HepG2 (cell line): ENCODE results near the gene P2RY2. TPM values are rescaled to one million over a fixed set of nuclear protein-coding genes. Genes with fewer than 3 reads are reported as not detected.

Experiments
- ADNP ChIP-seq: sonication (generic); formaldehyde crosslinking; IDR thresholded peaks from 2 replicates; pipeline ENCODE4 v1.4.0; 2020; ENCODE audit warnings: missing genetic modification reagents
- DMAP1 ChIP-seq: IDR thresholded peaks from 2 replicates; pipeline ENCODE4 v1.6.1; 2016
- FOSL1 ChIP-seq: sonication (generic); formaldehyde crosslinking; IDR thresholded peaks from 2 replicates; pipeline ENCODE4 v1.9.0; 2021; ENCODE audit warnings: missing genetic modification reagents, borderline replicate concordance
- MAZ ChIP-seq, 2 experiments: sonication (generic) in 1 of 2; formaldehyde crosslinking in 1 of 2; IDR thresholded peaks; 2 replicates each; pipeline versions ENCODE4 v1.5.0 to v1.6.1; 2012 to 2020; ENCODE audit warnings: low read depth in 2 of 2, mild to moderate bottlenecking in 2 of 2, borderline replicate concordance in 1 of 2, improper control_type of control experiment in 1 of 2, low read length in 1 of 2, missing genetic modification reagents in 1 of 2, moderate library complexity in 1 of 2
- NFATC3 ChIP-seq: sonication (generic); formaldehyde crosslinking; IDR thresholded peaks from 2 replicates; pipeline ENCODE4 v1.5.1; 2020; ENCODE audit warnings: mild to moderate bottlenecking, missing genetic modification reagents
- RAD51 ChIP-seq: fragments of 450-650 bp; IDR thresholded peaks from 2 replicates; pipeline ENCODE4 v1.6.1; 2016; ENCODE audit warnings: borderline replicate concordance
- YEATS2 ChIP-seq: sonication (generic); formaldehyde crosslinking; IDR thresholded peaks from 2 replicates; pipeline ENCODE4 v1.4.0; 2020; ENCODE audit warnings: missing genetic modification reagents, borderline replicate concordance
- ZFY ChIP-seq: sonication (generic); formaldehyde crosslinking; IDR thresholded peaks from 2 replicates; pipeline ENCODE4 v1.4.0; 2020; ENCODE audit warnings: missing genetic modification reagents
- polyA plus RNA-seq, 8 experiments: library from polyadenylated mRNA; depleted of rRNA in 3 of 8; stranded (reverse) in 7 of 8; unstranded in 1 of 8; fragments of >200 nt; fragmentation: Illumina TruSeq in 4 of 8; extraction: Trizol in 4 of 8; gene quantifications; 2 replicates each; pipeline versions ENCODE4 v1.2.1 to v1.2.3, GENCODE V29; 2011 to 2016; ENCODE audit warnings: low read depth in 4 of 8, missing spikeins in 1 of 8, mixed read lengths in 1 of 8; ENCODE audit not compliant: insufficient read depth in 1 of 8
- total RNA-seq, 5 experiments: library from RNA; depleted of rRNA; stranded (reverse); fragments of >200 nt; fragmentation: Illumina TruSeq; extraction: Trizol; gene quantifications; 2 replicates each; pipeline ENCODE4 v1.2.3, GENCODE V29; 2016; ENCODE audit warnings: low read depth in 1 of 5
- TF ChIP-seq, protein P1 (sequence below), 2 experiments: sonication (generic) in 1 of 2; formaldehyde crosslinking in 1 of 2; IDR thresholded peaks; 2 replicates each; pipeline versions ENCODE4 v1.5.1 to v1.6.1; 2011 to 2020; ENCODE audit warnings: borderline replicate concordance in 1 of 2, low read depth in 1 of 2, low read length in 1 of 2, mild to moderate bottlenecking in 1 of 2, missing genetic modification reagents in 1 of 2, moderate library complexity in 1 of 2
- TF ChIP-seq, protein P2 (sequence below): IDR thresholded peaks from 2 replicates; pipeline ENCODE4 v1.6.1; 2016
- TF ChIP-seq, protein P3 (sequence below): sonication (generic); formaldehyde crosslinking; IDR thresholded peaks from 2 replicates; pipeline ENCODE4 v1.4.0; 2020; ENCODE audit warnings: missing genetic modification reagents
- TF ChIP-seq, protein P4 (sequence below): sonication (generic); formaldehyde crosslinking; IDR thresholded peaks from 2 replicates; pipeline ENCODE4 v1.8.1; 2023; ENCODE audit warnings: missing genetic modification reagents, inconsistent platforms, borderline replicate concordance
- TF ChIP-seq, protein P5 (sequence below): sonication (generic); formaldehyde crosslinking; IDR thresholded peaks from 2 replicates; pipeline ENCODE4 v1.5.0; 2020; ENCODE audit warnings: mild to moderate bottlenecking, missing genetic modification reagents, borderline replicate concordance
- TF ChIP-seq, protein P6 (sequence below): sonication (generic); formaldehyde crosslinking; IDR thresholded peaks from 2 replicates; pipeline ENCODE4 v1.5.0; 2020; ENCODE audit warnings: missing genetic modification reagents

P2RY2 gene
- total and polyA plus RNA-seq, 2 of the 13 experiments (the other 11 are each of a cell fraction or from before 2014, with no cell fraction given), result 0.95 to 3.1 TPM

DNA sequence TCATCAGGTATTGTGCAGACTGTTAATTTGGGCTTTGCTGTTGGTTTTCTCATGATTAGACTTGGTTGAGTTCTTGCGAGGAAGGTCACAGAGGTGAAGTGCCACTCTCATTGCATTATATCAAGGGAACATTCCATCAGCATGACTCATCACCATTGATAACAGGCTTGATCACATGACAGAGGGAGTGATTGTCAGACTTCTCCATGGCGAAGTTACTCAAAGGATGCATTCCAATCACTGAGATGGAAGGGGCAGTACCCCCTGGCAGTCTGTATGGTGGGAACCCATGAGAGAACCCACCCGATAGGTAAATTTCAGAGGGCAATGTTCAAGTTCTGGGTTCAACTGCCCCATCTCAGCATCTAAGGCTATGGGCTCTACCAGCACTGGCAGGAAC, 19.4 kb upstream of the P2RY2 start (continued):
- TF ChIP-seq, protein P1, sequence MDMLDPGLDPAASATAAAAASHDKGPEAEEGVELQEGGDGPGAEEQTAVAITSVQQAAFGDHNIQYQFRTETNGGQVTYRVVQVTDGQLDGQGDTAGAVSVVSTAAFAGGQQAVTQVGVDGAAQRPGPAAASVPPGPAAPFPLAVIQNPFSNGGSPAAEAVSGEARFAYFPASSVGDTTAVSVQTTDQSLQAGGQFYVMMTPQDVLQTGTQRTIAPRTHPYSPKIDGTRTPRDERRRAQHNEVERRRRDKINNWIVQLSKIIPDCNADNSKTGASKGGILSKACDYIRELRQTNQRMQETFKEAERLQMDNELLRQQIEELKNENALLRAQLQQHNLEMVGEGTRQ (IDR thresholded peaks at IDR 0.05; ENCODE audit: low read depth, low read length), result peak; percentile 50; the same call in 1 of the 2 replicates
- TF ChIP-seq, protein P1 (CRISPR knock-in tag; IDR thresholded peaks at IDR 0.05; ENCODE audit: borderline replicate concordance), result no peak
- TF ChIP-seq, protein P2, sequence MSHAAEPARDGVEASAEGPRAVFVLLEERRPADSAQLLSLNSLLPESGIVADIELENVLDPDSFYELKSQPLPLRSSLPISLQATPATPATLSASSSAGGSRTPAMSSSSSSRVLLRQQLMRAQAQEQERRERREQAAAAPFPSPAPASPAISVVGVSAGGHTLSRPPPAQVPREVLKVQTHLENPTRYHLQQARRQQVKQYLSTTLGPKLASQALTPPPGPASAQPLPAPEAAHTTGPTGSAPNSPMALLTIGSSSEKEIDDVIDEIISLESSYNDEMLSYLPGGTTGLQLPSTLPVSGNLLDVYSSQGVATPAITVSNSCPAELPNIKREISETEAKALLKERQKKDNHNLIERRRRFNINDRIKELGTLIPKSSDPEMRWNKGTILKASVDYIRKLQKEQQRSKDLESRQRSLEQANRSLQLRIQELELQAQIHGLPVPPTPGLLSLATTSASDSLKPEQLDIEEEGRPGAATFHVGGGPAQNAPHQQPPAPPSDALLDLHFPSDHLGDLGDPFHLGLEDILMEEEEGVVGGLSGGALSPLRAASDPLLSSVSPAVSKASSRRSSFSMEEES (CRISPR knock-in tag), result 0 out of 2 replicates have a peak, but pooled peaks have one; percentile 23
- TF ChIP-seq, protein P3, sequence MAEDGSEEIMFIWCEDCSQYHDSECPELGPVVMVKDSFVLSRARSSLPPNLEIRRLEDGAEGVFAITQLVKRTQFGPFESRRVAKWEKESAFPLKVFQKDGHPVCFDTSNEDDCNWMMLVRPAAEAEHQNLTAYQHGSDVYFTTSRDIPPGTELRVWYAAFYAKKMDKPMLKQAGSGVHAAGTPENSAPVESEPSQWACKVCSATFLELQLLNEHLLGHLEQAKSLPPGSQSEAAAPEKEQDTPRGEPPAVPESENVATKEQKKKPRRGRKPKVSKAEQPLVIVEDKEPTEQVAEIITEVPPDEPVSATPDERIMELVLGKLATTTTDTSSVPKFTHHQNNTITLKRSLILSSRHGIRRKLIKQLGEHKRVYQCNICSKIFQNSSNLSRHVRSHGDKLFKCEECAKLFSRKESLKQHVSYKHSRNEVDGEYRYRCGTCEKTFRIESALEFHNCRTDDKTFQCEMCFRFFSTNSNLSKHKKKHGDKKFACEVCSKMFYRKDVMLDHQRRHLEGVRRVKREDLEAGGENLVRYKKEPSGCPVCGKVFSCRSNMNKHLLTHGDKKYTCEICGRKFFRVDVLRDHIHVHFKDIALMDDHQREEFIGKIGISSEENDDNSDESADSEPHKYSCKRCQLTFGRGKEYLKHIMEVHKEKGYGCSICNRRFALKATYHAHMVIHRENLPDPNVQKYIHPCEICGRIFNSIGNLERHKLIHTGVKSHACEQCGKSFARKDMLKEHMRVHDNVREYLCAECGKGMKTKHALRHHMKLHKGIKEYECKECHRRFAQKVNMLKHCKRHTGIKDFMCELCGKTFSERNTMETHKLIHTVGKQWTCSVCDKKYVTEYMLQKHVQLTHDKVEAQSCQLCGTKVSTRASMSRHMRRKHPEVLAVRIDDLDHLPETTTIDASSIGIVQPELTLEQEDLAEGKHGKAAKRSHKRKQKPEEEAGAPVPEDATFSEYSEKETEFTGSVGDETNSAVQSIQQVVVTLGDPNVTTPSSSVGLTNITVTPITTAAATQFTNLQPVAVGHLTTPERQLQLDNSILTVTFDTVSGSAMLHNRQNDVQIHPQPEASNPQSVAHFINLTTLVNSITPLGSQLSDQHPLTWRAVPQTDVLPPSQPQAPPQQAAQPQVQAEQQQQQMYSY (CRISPR knock-in tag), result no peak
- TF ChIP-seq NFATC3 (no peak), ADNP (CRISPR knock-in tag) (no peak), DMAP1 (CRISPR knock-in tag) (no peak), MAZ (IDR thresholded peaks at IDR 0.05; ENCODE audit: borderline replicate concordance, low read depth, low read length) (no peak), MAZ (CRISPR knock-in tag; IDR thresholded peaks at IDR 0.05; ENCODE audit: low read depth) (no peak), YEATS2 (no peak), RAD51 (no peak; the same call in 1 of the 2 replicates), FOSL1 (peak; percentile 32; the same call in 1 of the 2 replicates), ZFY (no peak)
- TF ChIP-seq, protein P4, sequence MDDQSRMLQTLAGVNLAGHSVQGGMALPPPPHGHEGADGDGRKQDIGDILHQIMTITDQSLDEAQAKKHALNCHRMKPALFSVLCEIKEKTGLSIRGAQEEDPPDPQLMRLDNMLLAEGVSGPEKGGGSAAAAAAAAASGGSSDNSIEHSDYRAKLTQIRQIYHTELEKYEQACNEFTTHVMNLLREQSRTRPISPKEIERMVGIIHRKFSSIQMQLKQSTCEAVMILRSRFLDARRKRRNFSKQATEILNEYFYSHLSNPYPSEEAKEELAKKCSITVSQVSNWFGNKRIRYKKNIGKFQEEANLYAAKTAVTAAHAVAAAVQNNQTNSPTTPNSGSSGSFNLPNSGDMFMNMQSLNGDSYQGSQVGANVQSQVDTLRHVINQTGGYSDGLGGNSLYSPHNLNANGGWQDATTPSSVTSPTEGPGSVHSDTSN (CRISPR knock-in tag), result no peak
- TF ChIP-seq, protein P5, sequence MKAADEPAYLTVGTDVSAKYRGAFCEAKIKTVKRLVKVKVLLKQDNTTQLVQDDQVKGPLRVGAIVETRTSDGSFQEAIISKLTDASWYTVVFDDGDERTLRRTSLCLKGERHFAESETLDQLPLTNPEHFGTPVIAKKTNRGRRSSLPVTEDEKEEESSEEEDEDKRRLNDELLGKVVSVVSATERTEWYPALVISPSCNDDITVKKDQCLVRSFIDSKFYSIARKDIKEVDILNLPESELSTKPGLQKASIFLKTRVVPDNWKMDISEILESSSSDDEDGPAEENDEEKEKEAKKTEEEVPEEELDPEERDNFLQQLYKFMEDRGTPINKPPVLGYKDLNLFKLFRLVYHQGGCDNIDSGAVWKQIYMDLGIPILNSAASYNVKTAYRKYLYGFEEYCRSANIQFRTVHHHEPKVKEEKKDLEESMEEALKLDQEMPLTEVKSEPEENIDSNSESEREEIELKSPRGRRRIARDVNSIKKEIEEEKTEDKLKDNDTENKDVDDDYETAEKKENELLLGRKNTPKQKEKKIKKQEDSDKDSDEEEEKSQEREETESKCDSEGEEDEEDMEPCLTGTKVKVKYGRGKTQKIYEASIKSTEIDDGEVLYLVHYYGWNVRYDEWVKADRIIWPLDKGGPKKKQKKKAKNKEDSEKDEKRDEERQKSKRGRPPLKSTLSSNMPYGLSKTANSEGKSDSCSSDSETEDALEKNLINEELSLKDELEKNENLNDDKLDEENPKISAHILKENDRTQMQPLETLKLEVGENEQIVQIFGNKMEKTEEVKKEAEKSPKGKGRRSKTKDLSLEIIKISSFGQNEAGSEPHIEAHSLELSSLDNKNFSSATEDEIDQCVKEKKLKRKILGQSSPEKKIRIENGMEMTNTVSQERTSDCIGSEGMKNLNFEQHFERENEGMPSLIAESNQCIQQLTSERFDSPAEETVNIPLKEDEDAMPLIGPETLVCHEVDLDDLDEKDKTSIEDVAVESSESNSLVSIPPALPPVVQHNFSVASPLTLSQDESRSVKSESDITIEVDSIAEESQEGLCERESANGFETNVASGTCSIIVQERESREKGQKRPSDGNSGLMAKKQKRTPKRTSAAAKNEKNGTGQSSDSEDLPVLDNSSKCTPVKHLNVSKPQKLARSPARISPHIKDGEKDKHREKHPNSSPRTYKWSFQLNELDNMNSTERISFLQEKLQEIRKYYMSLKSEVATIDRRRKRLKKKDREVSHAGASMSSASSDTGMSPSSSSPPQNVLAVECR (CRISPR knock-in tag), result no peak
- TF ChIP-seq, protein P6, sequence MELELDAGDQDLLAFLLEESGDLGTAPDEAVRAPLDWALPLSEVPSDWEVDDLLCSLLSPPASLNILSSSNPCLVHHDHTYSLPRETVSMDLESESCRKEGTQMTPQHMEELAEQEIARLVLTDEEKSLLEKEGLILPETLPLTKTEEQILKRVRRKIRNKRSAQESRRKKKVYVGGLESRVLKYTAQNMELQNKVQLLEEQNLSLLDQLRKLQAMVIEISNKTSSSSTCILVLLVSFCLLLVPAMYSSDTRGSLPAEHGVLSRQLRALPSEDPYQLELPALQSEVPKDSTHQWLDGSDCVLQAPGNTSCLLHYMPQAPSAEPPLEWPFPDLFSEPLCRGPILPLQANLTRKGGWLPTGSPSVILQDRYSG (CRISPR knock-in tag), result no peak
- TF ChIP-seq, all 625 proteins: peak for 7
